HepG2 (cell line): ENCODE results near the gene ATM.

Experiments used
- CTCF ChIP-seq: sonication (generic); formaldehyde crosslinking; IDR thresholded peaks from 2 replicates; pipeline ENCODE4 v1.5.0; 2020; ENCODE audit warnings: mild to moderate bottlenecking, missing genetic modification reagents, moderate library complexity
- ETV6 ChIP-seq: sonication (generic); formaldehyde crosslinking; conservative IDR thresholded peaks from 2 replicates; pipeline ENCODE4 v1.4.0; 2020; ENCODE audit warnings: missing genetic modification reagents
- HDAC6 ChIP-seq: fragments of 200-600 bp; sonication (generic); IDR thresholded peaks from 2 replicates; pipeline ENCODE4 v1.7.0; 2017; ENCODE audit warnings: mild to moderate bottlenecking, antibody characterized with exemption, low read length, low read depth
- SMARCC2 ChIP-seq: fragments of 450-650 bp; IDR thresholded peaks from 2 replicates; pipeline ENCODE4 v1.6.1; 2017; ENCODE audit warnings: antibody characterized with exemption, mild to moderate bottlenecking

GRCh38 chr11:108224911-108225786 is 2.3 kb downstream of the ATM start:
- TF ChIP-seq ETV6, result no peak
- no peak for TF ChIP-seq HDAC6
- no peak for TF ChIP-seq CTCF (CRISPR knock-in tag)
- no peak for TF ChIP-seq SMARCC2
